Stomach (tissue), 4 donors: Measurements from ENCODE around the gene B4GALT6.

Source experiments
- CTCF ChIP-seq, 7 experiments: fragments of 450-650 bp in 4 of 7; fragments of 200-600 bp in 3 of 7; sonication (generic) in 3 of 7; IDR thresholded peaks; one replicate each; pipeline ENCODE4 v1.5.1; 2016 to 2019; ENCODE audit warnings: antibody characterized with exemption in 7 of 7, control low read depth in 2 of 7, mild to moderate bottlenecking in 1 of 7
- EP300 ChIP-seq: sonication (generic); formaldehyde crosslinking; IDR thresholded peaks from one replicate; pipeline ENCODE4 v1.6.1; 2017; ENCODE audit warnings: antibody characterized with exemption
- POLR2A ChIP-seq, 4 donors: fragments of 450-650 bp; IDR thresholded peaks; one replicate each; pipeline ENCODE4 v1.6.1; 2016; ENCODE audit warnings: antibody characterized with exemption in 4 of 4, control low read depth in 2 of 4, mild to moderate bottlenecking in 1 of 4, moderate library complexity in 1 of 4
- POLR2AphosphoS5 ChIP-seq, 3 donors: sonication (generic); formaldehyde crosslinking; IDR thresholded peaks; one replicate each; pipeline ENCODE4 v1.6.1; 2016; ENCODE audit warnings: antibody characterized with exemption in 3 of 3

- TF ChIP-seq CTCF (IDR thresholded peaks at IDR 0.05) (no peak), POLR2A (IDR thresholded peaks at IDR 0.05) (no peak), POLR2AphosphoS5 (IDR thresholded peaks at IDR 0.05) (no peak), EP300 (no peak)
Measured at GRCh38 chr18:31657823-31658669, 26.3 kb downstream of the B4GALT6 start.
